Left lung (tissue), 10 donors: ENCODE measurements around the gene PALLD. TPM values are rescaled to one million over a fixed set of nuclear protein-coding genes. Genes with fewer than 3 reads are reported as not detected.
A peak's percentile ranks its signal among the peaks of the same experiment; 100 is the strongest.

ENCODE experiments used
- ATAC-seq: fragments of 200-7000 bp; cut with Tn5 transposase; one replicate; pipeline ENCODE4 v1.9.1; 2020; ENCODE audit warnings: moderate library complexity
- DNase-seq, 4 donors: peaks; one replicate each; pipeline ENCODE4 v3.0.0-alpha.2; 2013 to 2020
- H3K27ac ChIP-seq, 2 donors: fragments of 200-600 bp; sonication (generic) in 1 of 2; one replicate each; pipeline versions ENCODE4 v1.5.0 to v1.8.0; 2020 to 2021
- H3K27me3 ChIP-seq, 2 donors: fragments of 200-600 bp; sonication (generic) in 1 of 2; one replicate each; pipeline versions ENCODE4 v1.5.0 to v1.8.0; 2020 to 2021
- H3K36me3 ChIP-seq, 2 donors: fragments of 200-600 bp; sonication (generic) in 1 of 2; one replicate each; pipeline versions ENCODE4 v1.5.0 to v1.8.0; 2020 to 2021
- H3K4me1 ChIP-seq, 2 donors: fragments of 200-600 bp; one replicate each; pipeline ENCODE4 v1.8.0; 2021
- H3K4me3 ChIP-seq, 2 donors: fragments of 200-600 bp; sonication (generic) in 1 of 2; one replicate each; pipeline versions ENCODE4 v1.5.0 to v1.8.0; 2020 to 2021; ENCODE audit warnings: mild to moderate bottlenecking in 1 of 2
- H3K9me3 ChIP-seq, 2 donors: fragments of 200-600 bp; sonication (generic) in 1 of 2; one replicate each; pipeline versions ENCODE4 v1.5.0 to v1.8.0; 2020 to 2021
- CTCF ChIP-seq, 2 donors: fragments of 200-600 bp; sonication (generic) in 1 of 2; IDR thresholded peaks; one replicate each; pipeline versions ENCODE4 v1.5.0 to v1.8.0; 2021; ENCODE audit warnings: antibody characterized with exemption in 2 of 2
- intact Hi-C, 2 donors: fragments of 100-400 bp; cut with DNase I; formaldehyde crosslinking; loops; one replicate each; pipeline versions ENCODE4 v1.11.2 to v1.14.2; 2022
- polyA plus RNA-seq, 6 donors: library from polyadenylated mRNA; unstranded; fragments of 120-200 nt; gene quantifications; one replicate each; pipeline ENCODE4 v1.2.1, GENCODE V29; 2013; ENCODE audit not compliant: insufficient read length in 6 of 6
- total RNA-seq, 2 donors: library from RNA; stranded (reverse); fragmentation: NEBNext Ultra II Directional; extraction: Animal tissue kit (Norgen Biotek cat#: 25700); gene quantifications; one replicate each; pipeline ENCODE4 v1.2.1, GENCODE V29; 2021
- donor health status: DM: no; HTN: yes; CAD: no.
- donor health status: DM: no; HTN: no; CAD: no.

PALLD gene
- total and polyA plus RNA-seq, 8 donors: 67.5 to 194 (median 80.4) TPM

GRCh38 chr4:168631241-168632162, 134.7 kb downstream of the PALLD start:
- Histone ChIP-seq H3K9me3 (no peaks in the 10 kb centered on the region), H3K4me3 (peak overlapping the region; percentile 35 to 41), H3K27me3 (peaks cover 0 to 67% of the 10 kb centered on the region in 2 donors), H3K4me1 (peaks cover 0 to 11% of the 10 kb centered on the region in 2 donors), H3K36me3 (no peaks in the 10 kb centered on the region), H3K27ac (peak overlapping the region; percentile 1 to 77)
- peak; percentile 26 to 29 for TF ChIP-seq CTCF (IDR thresholded peaks at IDR 0.05)
- ATAC-seq: peak; percentile 92
- intact Hi-C loops: no loop called here
- DNase-seq: peak; percentile 59 to 87 (median 80)

- no peaks in the 10 kb centered on the region for H3K36me3 ChIP-seq
- H3K4me3 ChIP-seq: peak overlapping the region; percentile 35 to 41
- H3K4me1 ChIP-seq: peaks cover 0 to 11% of the 10 kb centered on the region in 2 donors
- intact Hi-C loops: no loop called here
- H3K9me3 ChIP-seq: no peaks in the 10 kb centered on the region
- TF ChIP-seq CTCF (IDR thresholded peaks at IDR 0.05): no peak
- H3K27me3 ChIP-seq: peaks cover 0 to 67% of the 10 kb centered on the region in 2 donors
- H3K27ac ChIP-seq: peak overlapping the region in 1 of 2 donors; percentile 77
- ATAC-seq (no peak), DNase-seq (no peak)
Observed at GRCh38 chr4:168632301-168632725, 135.5 kb downstream of the PALLD start.

- H3K27ac ChIP-seq: peak overlapping the region in 1 of 2 donors; percentile 77
- intact Hi-C loops: no loop called here
- no peaks in the 10 kb centered on the region for H3K9me3 ChIP-seq
- no peaks in the 10 kb centered on the region for H3K36me3 ChIP-seq
- DNase-seq (no peak), ATAC-seq (no peak)
- H3K27me3 ChIP-seq: peaks cover 0 to 67% of the 10 kb centered on the region in 2 donors
- peak overlapping the region in 1 of 2 donors; percentile 35 for H3K4me3 ChIP-seq
- no peak for TF ChIP-seq CTCF (IDR thresholded peaks at IDR 0.05)
- H3K4me1 ChIP-seq: peaks cover 0 to 11% of the 10 kb centered on the region in 2 donors
Observed at GRCh38 chr4:168633064-168633463, 136.2 kb downstream of the PALLD start.

- H3K4me1 ChIP-seq: peaks cover 0 to 11% of the 10 kb centered on the region in 2 donors
- no peaks in the 10 kb centered on the region for H3K9me3 ChIP-seq
- intact Hi-C loops: no loop called here
- no peaks in the 10 kb centered on the region for H3K36me3 ChIP-seq
- no peak for TF ChIP-seq CTCF (IDR thresholded peaks at IDR 0.05)
- H3K27ac ChIP-seq: peak overlapping the region in 1 of 2 donors; percentile 77
- ATAC-seq (no peak), DNase-seq (no peak)
- no peak overlapping the region for H3K4me3 ChIP-seq
- H3K27me3 ChIP-seq: peaks cover 0 to 67% of the 10 kb centered on the region in 2 donors
Observed at GRCh38 chr4:168633496-168633895, 136.6 kb downstream of the PALLD start.

- ATAC-seq (peak; percentile 7), DNase-seq (peak in 3 of 4 donors; percentile 45 to 62 (median 51))
- H3K36me3 ChIP-seq: no peaks in the 10 kb centered on the region
- H3K27ac ChIP-seq: peak overlapping the region in 1 of 2 donors; percentile 45
- no peak for TF ChIP-seq CTCF (IDR thresholded peaks at IDR 0.05)
- intact Hi-C loops: no loop called here
- H3K9me3 ChIP-seq: no peaks in the 10 kb centered on the region
- peaks cover 0 to 59% of the 10 kb centered on the region in 2 donors for H3K27me3 ChIP-seq
- no peak overlapping the region for H3K4me3 ChIP-seq
- H3K4me1 ChIP-seq: peaks cover 0 to 11% of the 10 kb centered on the region in 2 donors
Observed at GRCh38 chr4:168634276-168634802, 137.5 kb downstream of the PALLD start.
